K562 (cell line): ENCODE measurements around the gene CD22. TPM values are rescaled to one million over a fixed set of nuclear protein-coding genes. Genes with fewer than 3 reads are reported as not detected.

Source experiments
- BHLHE40 ChIP-seq: IDR thresholded peaks from 2 replicates; pipeline ENCODE4 v1.6.1; 2011; ENCODE audit warnings: low read length, improper control_type of control experiment
- CHD1 ChIP-seq: fragments of 200-600 bp; sonication (generic); IDR thresholded peaks from one replicate; pipeline ENCODE4 v1.6.1; 2012; ENCODE audit warnings: mild to moderate bottlenecking, moderate library complexity, low read length, inconsistent platforms
- CXXC5 ChIP-seq: fragments of 250-450 bp; sonication (Bioruptor Pico); IDR thresholded peaks from 2 replicates; pipeline ENCODE4 v1.8.0; 2022; ENCODE audit warnings: inconsistent platforms, mild to moderate bottlenecking, moderate library complexity
- EP400 ChIP-seq: fragments of 450-650 bp; IDR thresholded peaks from 2 replicates; pipeline ENCODE4 v1.6.1; 2017; ENCODE audit warnings: antibody characterized with exemption, mild to moderate bottlenecking, moderate library complexity
- GATAD2A ChIP-seq: fragments of 450-650 bp; IDR thresholded peaks from 2 replicates; pipeline ENCODE4 v1.6.1; 2017
- HNRNPK ChIP-seq: fragments of 200-400 bp; formaldehyde crosslinking; IDR thresholded peaks from one replicate; pipeline ENCODE4 v1.6.1; 2018; ENCODE audit warnings: mild to moderate bottlenecking, low read depth, low read length; ENCODE audit not compliant: poor library complexity, severe bottlenecking
- JUND ChIP-seq, 2 experiments: IDR thresholded peaks; 2 replicates in 1 of 2; 3 replicates in 1 of 2; pipeline ENCODE4 v1.6.1; 2011; ENCODE audit warnings: borderline replicate concordance in 2 of 2, low read depth in 2 of 2, low read length in 2 of 2, improper control_type of control experiment in 1 of 2, missing biosample characterization in 1 of 2, missing genetic modification characterization in 1 of 2, missing genetic modification reagents in 1 of 2
- L3MBTL2 ChIP-seq: fragments of 450-650 bp; IDR thresholded peaks from 2 replicates; pipeline ENCODE4 v1.6.1; 2016; ENCODE audit warnings: mild to moderate bottlenecking, moderate library complexity
- MAFG ChIP-seq: fragments of 450-650 bp; conservative IDR thresholded peaks from 2 replicates; pipeline ENCODE4 v1.6.1; 2016; ENCODE audit warnings: missing genetic modification characterization, missing compliant biosample characterization
- OTX1 ChIP-seq: fragments of 450-650 bp; formaldehyde crosslinking; IDR thresholded peaks from 2 replicates; pipeline ENCODE4 v1.4.0; 2022; ENCODE audit warnings: mild to moderate bottlenecking
- RCOR1 ChIP-seq, 2 experiments: IDR thresholded peaks; 2 replicates each; pipeline ENCODE4 v1.6.1; 2012; ENCODE audit warnings: low read depth in 2 of 2, low read length in 2 of 2, borderline replicate concordance in 1 of 2, improper control_type of control experiment in 1 of 2
- WHSC1 ChIP-seq: IDR thresholded peaks from one replicate; pipeline ENCODE4 v1.6.1; 2012; ENCODE audit warnings: low read length, control low read depth, inconsistent platforms
- ZBTB7A ChIP-seq: IDR thresholded peaks from 2 replicates; pipeline ENCODE4 v1.6.1; 2011; ENCODE audit warnings: low read depth, mild to moderate bottlenecking, low read length, moderate library complexity, borderline replicate concordance; ENCODE audit not compliant: control insufficient read depth
- ZKSCAN8 ChIP-seq: fragments of 200-800 bp; sonication (Bioruptor generic); IDR thresholded peaks from 2 replicates; pipeline ENCODE4 v1.6.1; 2016; ENCODE audit warnings: missing genetic modification characterization, missing compliant biosample characterization
- ZNF311 ChIP-seq: fragments of 250-450 bp; sonication (Bioruptor Pico); IDR thresholded peaks from 2 replicates; pipeline ENCODE4 v1.4.0; 2020; ENCODE audit warnings: mild to moderate bottlenecking, moderate library complexity
- ZNF717 ChIP-seq: fragments of 250-450 bp; sonication (Bioruptor Pico); IDR thresholded peaks from 2 replicates; pipeline ENCODE4 v1.5.0; 2021
- polyA plus RNA-seq, 8 experiments: library from polyadenylated mRNA; depleted of rRNA in 4 of 8; stranded (reverse) in 5 of 8; unstranded in 3 of 8; fragments of >200 nt; fragmentation: Nextera tagmentation in 2 of 8; fragmentation: Illumina TruSeq in 1 of 8; extraction: Ambion mirVana in 2 of 8; extraction: Trizol in 1 of 8; gene quantifications; 2 replicates each; pipeline versions ENCODE4 v1.2.1 to v1.2.3, GENCODE V29; 2011 to 2014; ENCODE audit warnings: inconsistent platforms in 1 of 8, missing spikeins in 1 of 8
- total RNA-seq, 7 experiments: library from RNA; depleted of rRNA in 6 of 7; stranded (reverse); fragments of >200 nt in 6 of 7; fragmentation: Illumina TruSeq in 2 of 7; extraction: Trizol in 2 of 7; gene quantifications; 2 replicates each; pipeline versions ENCODE4 v1.2.1 to v1.2.3, GENCODE V29; 2011 to 2021; ENCODE audit warnings: low replicate concordance in 1 of 7
- TF ChIP-seq, protein P1 (sequence below), 2 experiments: fragments of 200-800 bp in 1 of 2; sonication (Bioruptor generic) in 1 of 2; sonication (generic) in 1 of 2; formaldehyde crosslinking in 1 of 2; IDR thresholded peaks in 1 of 2; conservative IDR thresholded peaks in 1 of 2; 2 replicates each; pipeline versions ENCODE4 v1.5.0 to v1.6.1; 2016 to 2020; ENCODE audit warnings: missing compliant biosample characterization in 1 of 2, missing genetic modification characterization in 1 of 2, missing genetic modification reagents in 1 of 2
- TF ChIP-seq, protein P2 (sequence below): IDR thresholded peaks from 2 replicates; pipeline ENCODE4 v1.6.1; 2012; ENCODE audit warnings: low read depth, low read length, improper control_type of control experiment, borderline replicate concordance
- TF ChIP-seq, protein P3 (sequence below), 2 experiments: fragments of 150-350 bp in 1 of 2; IDR thresholded peaks; 2 replicates each; pipeline ENCODE4 v1.6.1; 2012 to 2016; ENCODE audit warnings: low read depth in 2 of 2, low read length in 2 of 2, mild to moderate bottlenecking in 1 of 2, moderate library complexity in 1 of 2

Gene CD22
- total and polyA plus RNA-seq, 9 of the 15 experiments (the other 6 are each of a cell fraction or from before 2014, with no cell fraction given) = 0.29 to 5.0 (median 3.5) TPM

DNA sequence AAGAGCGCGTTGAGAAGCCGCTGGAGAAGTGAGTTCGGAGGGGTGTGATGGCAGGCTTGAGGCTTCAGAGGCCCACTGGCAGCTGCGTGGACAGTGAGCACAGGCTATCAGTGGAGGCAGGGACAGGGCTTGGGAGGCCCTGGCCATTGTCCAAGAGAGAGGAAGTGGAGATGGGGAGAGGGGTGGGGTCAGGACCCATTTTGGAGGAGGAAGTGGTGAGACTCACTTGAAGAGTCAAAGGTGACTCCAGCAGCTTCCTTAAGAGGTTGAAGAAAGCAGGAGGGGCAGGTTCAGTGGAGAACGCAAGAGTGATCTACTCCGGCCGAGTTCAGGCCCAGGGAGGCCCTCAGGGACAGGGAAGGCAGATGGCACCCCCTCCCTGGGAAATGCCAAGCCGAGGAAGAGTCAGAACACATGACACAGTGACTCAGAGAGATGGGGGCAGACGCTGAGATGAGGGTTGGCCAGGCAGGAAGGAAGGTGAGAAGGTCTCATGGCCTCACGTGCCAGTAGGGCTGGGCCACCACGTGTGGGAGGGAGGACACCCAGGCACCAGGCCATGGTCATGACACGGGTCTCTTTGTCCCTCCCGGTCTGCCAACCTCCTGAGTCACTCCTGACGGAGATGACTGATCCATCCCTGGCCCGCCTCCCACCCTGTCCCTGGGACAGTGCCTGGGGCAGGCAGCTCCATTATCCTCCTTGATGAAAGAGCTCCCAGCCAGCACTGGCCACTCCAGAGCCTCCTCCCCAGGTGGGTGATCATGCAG, 10.1 kb upstream of the CD22 start (continued):
- TF ChIP-seq JUND (IDR thresholded peaks at IDR 0.05; ENCODE audit: borderline replicate concordance, low read depth, low read length) = peak; percentile 65; the same call in 1 of the 2 replicates
- TF ChIP-seq JUND (tag; IDR thresholded peaks at IDR 0.05; ENCODE audit: borderline replicate concordance, low read depth, low read length) = 0 out of 3 replicates have a peak, but pooled peaks have one; percentile 28
- TF ChIP-seq BHLHE40 = peak; percentile 100
- TF ChIP-seq CHD1 = no peak
- TF ChIP-seq ZBTB7A = peak; percentile 50; the same call in 1 of the 2 replicates
- peak; percentile 83 for TF ChIP-seq L3MBTL2
- peak; percentile 69; the same call in 1 of the 2 replicates for TF ChIP-seq ZKSCAN8 (CRISPR knock-in tag)
- peak; percentile 64; the same call in 1 of the 2 replicates for TF ChIP-seq CXXC5 (CRISPR knock-in tag)
- TF ChIP-seq OTX1 (CRISPR knock-in tag) = 0 out of 2 replicates have a peak, but pooled peaks have one; percentile 6
- TF ChIP-seq EP400 = 0 out of 2 replicates have a peak, but pooled peaks have one; percentile 7
- peak; percentile 43; the same call in 1 of the 2 replicates for TF ChIP-seq GATAD2A
- 0 out of 2 replicates have a peak, but pooled peaks have one; percentile 41 for TF ChIP-seq ZNF311 (CRISPR knock-in tag)
- TF ChIP-seq, protein P1, sequence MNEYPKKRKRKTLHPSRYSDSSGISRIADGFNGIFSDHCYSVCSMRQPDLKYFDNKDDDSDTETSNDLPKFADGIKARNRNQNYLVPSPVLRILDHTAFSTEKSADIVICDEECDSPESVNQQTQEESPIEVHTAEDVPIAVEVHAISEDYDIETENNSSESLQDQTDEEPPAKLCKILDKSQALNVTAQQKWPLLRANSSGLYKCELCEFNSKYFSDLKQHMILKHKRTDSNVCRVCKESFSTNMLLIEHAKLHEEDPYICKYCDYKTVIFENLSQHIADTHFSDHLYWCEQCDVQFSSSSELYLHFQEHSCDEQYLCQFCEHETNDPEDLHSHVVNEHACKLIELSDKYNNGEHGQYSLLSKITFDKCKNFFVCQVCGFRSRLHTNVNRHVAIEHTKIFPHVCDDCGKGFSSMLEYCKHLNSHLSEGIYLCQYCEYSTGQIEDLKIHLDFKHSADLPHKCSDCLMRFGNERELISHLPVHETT (CRISPR knock-in tag; conservative IDR thresholded peaks at IDR 0.05 in 1 of 2, IDR thresholded peaks at IDR 0.05 in 1 of 2) = peak in 1 of 2 experiments; percentile 66; a peak in 2 of 4 replicates
- TF ChIP-seq RCOR1 (IDR thresholded peaks at IDR 0.05; ENCODE audit: borderline replicate concordance in 1 of 2, low read depth in 2 of 2, low read length in 2 of 2) = peak in 1 of 2 experiments; percentile 9; a peak in 1 of 4 replicates
- peak; percentile 23; the same call in 1 of the 2 replicates for TF ChIP-seq MAFG (tag)
- TF ChIP-seq ZNF717 (CRISPR knock-in tag) = no peak
- no peak for TF ChIP-seq HNRNPK
- TF ChIP-seq, protein P2, sequence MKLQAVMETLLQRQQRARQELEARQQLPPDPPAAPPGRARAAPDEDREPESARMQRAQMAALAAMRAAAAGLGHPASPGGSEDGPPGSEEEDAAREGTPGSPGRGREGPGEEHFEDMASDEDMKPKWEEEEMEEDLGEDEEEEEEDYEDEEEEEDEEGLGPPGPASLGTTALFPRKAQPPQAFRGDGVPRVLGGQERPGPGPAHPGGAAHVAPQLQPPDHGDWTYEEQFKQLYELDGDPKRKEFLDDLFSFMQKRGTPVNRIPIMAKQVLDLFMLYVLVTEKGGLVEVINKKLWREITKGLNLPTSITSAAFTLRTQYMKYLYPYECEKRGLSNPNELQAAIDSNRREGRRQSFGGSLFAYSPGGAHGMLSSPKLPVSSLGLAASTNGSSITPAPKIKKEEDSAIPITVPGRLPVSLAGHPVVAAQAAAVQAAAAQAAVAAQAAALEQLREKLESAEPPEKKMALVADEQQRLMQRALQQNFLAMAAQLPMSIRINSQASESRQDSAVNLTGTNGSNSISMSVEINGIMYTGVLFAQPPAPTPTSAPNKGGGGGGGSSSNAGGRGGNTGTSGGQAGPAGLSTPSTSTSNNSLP = no peak
- TF ChIP-seq, protein P3, sequence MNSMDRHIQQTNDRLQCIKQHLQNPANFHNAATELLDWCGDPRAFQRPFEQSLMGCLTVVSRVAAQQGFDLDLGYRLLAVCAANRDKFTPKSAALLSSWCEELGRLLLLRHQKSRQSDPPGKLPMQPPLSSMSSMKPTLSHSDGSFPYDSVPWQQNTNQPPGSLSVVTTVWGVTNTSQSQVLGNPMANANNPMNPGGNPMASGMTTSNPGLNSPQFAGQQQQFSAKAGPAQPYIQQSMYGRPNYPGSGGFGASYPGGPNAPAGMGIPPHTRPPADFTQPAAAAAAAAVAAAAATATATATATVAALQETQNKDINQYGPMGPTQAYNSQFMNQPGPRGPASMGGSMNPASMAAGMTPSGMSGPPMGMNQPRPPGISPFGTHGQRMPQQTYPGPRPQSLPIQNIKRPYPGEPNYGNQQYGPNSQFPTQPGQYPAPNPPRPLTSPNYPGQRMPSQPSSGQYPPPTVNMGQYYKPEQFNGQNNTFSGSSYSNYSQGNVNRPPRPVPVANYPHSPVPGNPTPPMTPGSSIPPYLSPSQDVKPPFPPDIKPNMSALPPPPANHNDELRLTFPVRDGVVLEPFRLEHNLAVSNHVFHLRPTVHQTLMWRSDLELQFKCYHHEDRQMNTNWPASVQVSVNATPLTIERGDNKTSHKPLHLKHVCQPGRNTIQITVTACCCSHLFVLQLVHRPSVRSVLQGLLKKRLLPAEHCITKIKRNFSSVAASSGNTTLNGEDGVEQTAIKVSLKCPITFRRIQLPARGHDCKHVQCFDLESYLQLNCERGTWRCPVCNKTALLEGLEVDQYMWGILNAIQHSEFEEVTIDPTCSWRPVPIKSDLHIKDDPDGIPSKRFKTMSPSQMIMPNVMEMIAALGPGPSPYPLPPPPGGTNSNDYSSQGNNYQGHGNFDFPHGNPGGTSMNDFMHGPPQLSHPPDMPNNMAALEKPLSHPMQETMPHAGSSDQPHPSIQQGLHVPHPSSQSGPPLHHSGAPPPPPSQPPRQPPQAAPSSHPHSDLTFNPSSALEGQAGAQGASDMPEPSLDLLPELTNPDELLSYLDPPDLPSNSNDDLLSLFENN (IDR thresholded peaks at IDR 0.05; ENCODE audit: low read depth in 2 of 2, low read length in 2 of 2) = no peak
- no peak for TF ChIP-seq WHSC1
